ENCODE results near the gene SPRY1.

The SPRY1 gene

DNA sequence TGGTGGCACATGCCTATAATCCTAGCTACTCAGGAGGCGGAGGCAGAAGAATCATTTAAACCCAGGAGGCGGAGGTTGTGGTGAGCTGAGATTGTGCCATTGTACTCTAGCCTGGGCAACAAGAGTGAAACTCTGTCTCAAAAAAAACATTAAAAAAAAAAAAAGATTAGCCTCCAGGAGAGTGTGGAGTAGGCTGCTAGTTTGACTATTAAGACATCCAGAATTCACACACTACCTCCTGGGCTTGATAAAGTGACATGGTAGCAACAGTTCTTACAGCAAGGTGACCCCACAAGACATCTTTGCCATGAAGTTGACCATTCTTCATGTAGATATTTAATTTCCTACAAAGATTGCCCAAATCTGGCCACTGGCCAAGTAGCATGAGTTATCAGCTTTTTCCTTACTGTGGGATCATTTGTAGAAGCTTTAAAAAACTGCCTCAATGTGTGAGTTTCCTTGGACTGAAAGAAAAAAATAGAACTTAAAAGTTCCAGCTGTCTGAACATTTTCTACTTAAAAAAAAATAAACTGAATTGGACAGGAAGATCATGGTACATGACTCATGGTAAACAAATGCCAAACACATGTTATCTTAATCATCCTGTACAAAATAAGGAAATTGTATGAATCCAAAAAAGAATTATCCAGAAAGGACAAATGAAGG is 35.3 kb upstream of the SPRY1 start:
- no peak overlapping the region for H3K27ac ChIP-seq (ENCODE audit: low read length)

DNA sequence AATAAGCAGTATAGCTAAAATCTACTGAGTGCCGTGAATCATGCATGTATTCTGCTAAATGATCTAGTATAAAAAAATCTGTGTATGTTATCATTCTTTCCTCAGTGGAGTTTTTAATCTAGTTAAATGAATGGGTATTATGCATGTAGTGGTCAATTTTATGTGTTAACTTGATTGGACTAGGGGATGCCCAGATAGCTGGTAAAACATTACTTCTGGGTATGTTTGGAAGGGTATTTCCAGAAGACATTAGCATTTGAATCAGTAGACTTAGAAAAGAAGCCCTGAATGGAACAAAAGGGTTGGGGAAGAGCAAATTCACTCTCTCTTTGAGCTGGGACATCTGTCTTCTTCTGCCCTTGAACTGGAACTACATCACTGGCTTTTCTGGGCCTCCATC is 34.5 kb upstream of the SPRY1 start:
- no peak overlapping the region for H3K9ac ChIP-seq (ENCODE audit: low read depth, low read length)
- no peak for DNase-seq
- H3K27ac ChIP-seq (ENCODE audit: low read length), result no peak overlapping the region

More for the DNA sequence above, 35.3 kb upstream of the SPRY1 start:
- ATAC-seq (ENCODE audit: insufficient read depth, low read depth) (no peak), DNase-seq (no peak)
- H3K79me2 ChIP-seq (ENCODE audit: insufficient read depth, low read length), result no peaks in the 10 kb centered on the region
- no peak overlapping the region for H2AFZ ChIP-seq (ENCODE audit: low read depth, low read length)
- no peak for TF ChIP-seq CTCF (IDR thresholded peaks at IDR 0.05; ENCODE audit: borderline replicate concordance, extremely low read depth, low read length, poor library complexity, severe bottlenecking)
- no peak for TF ChIP-seq EZH2 (IDR thresholded peaks at IDR 0.05; ENCODE audit: borderline replicate concordance, low read depth, low read length, severe bottlenecking)
- H4K20me1 ChIP-seq (ENCODE audit: insufficient read depth, low read length), result no peaks in the 10 kb centered on the region
- no peak overlapping the region for H3K4me3 ChIP-seq (ENCODE audit: low read depth in 1 of 2, low read length in 2 of 2)
- H3K4me1 ChIP-seq (ENCODE audit: insufficient read depth, low read length), result no peaks in the 10 kb centered on the region
- no peaks in the 10 kb centered on the region for H3K9me3 ChIP-seq (ENCODE audit: insufficient read depth, low read length, severe bottlenecking)
- no peak overlapping the region for H3K4me2 ChIP-seq (ENCODE audit: insufficient read depth, low read length)
- no peaks in the 10 kb centered on the region for H3K27me3 ChIP-seq (ENCODE audit: insufficient read depth, low read length, poor library complexity)
- H3K9ac ChIP-seq (ENCODE audit: low read depth, low read length), result no peak overlapping the region
- no peaks in the 10 kb centered on the region for H3K36me3 ChIP-seq (ENCODE audit: insufficient read depth, low read length)

GRCh38 chr4:123363729-123364128 is 32.9 kb upstream of the SPRY1 start:
- Histone ChIP-seq H3K4me2 (ENCODE audit: insufficient read depth, low read length) (no peak overlapping the region), H2AFZ (ENCODE audit: low read depth, low read length) (no peak overlapping the region), H3K9me3 (ENCODE audit: insufficient read depth, low read length, severe bottlenecking) (no peaks in the 10 kb centered on the region), H3K27ac (ENCODE audit: low read length) (no peak overlapping the region), H3K27me3 (ENCODE audit: insufficient read depth, low read length, poor library complexity) (no peaks in the 10 kb centered on the region), H3K4me3 (ENCODE audit: low read depth in 1 of 2, low read length in 2 of 2) (no peak overlapping the region), H3K9ac (ENCODE audit: low read depth, low read length) (no peak overlapping the region), H3K36me3 (ENCODE audit: insufficient read depth, low read length) (no peaks in the 10 kb centered on the region), H4K20me1 (ENCODE audit: insufficient read depth, low read length) (no peaks in the 10 kb centered on the region), H3K4me1 (ENCODE audit: insufficient read depth, low read length) (no peaks in the 10 kb centered on the region), H3K79me2 (ENCODE audit: insufficient read depth, low read length) (no peaks in the 10 kb centered on the region)
- TF ChIP-seq EZH2 (IDR thresholded peaks at IDR 0.05; ENCODE audit: borderline replicate concordance, low read depth, low read length, severe bottlenecking) (no peak), CTCF (IDR thresholded peaks at IDR 0.05; ENCODE audit: borderline replicate concordance, extremely low read depth, low read length, poor library complexity, severe bottlenecking) (no peak)
- ATAC-seq (ENCODE audit: insufficient read depth, low read depth) (no peak), DNase-seq (no peak)

More for the DNA sequence above, 34.5 kb upstream of the SPRY1 start:
- Histone ChIP-seq H3K27me3 (ENCODE audit: insufficient read depth, low read length, poor library complexity) (no peaks in the 10 kb centered on the region), H3K4me1 (ENCODE audit: insufficient read depth, low read length) (no peaks in the 10 kb centered on the region), H3K79me2 (ENCODE audit: insufficient read depth, low read length) (no peaks in the 10 kb centered on the region), H3K4me2 (ENCODE audit: insufficient read depth, low read length) (no peak overlapping the region), H3K4me3 (ENCODE audit: low read depth in 1 of 2, low read length in 2 of 2) (no peak overlapping the region), H3K9me3 (ENCODE audit: insufficient read depth, low read length, severe bottlenecking) (no peaks in the 10 kb centered on the region), H3K36me3 (ENCODE audit: insufficient read depth, low read length) (no peaks in the 10 kb centered on the region), H4K20me1 (ENCODE audit: insufficient read depth, low read length) (no peaks in the 10 kb centered on the region), H2AFZ (ENCODE audit: low read depth, low read length) (no peak overlapping the region)
- TF ChIP-seq CTCF (IDR thresholded peaks at IDR 0.05; ENCODE audit: borderline replicate concordance, extremely low read depth, low read length, poor library complexity, severe bottlenecking) (no peak), EZH2 (IDR thresholded peaks at IDR 0.05; ENCODE audit: borderline replicate concordance, low read depth, low read length, severe bottlenecking) (no peak)
- no peak for ATAC-seq (ENCODE audit: insufficient read depth, low read depth)

Measured in DND-41 (cell line).